HS-27A (cell line): Measurements from ENCODE around the gene IL15.
"Not testable (repeated sequence)": the region's sequence is repeated elsewhere in the genome, so short reads cannot be mapped to it uniquely, and the experiment has no call there.

Experiments
- DNase-seq: peaks from one replicate; pipeline ENCODE4 v3.0.0-alpha.2; 2012; ENCODE audit warnings: low read depth, missing footprints

The IL15 gene

GRCh38 chr4:141705048-141705746, 68.8 kb downstream of the IL15 start:
- no peak for DNase-seq

- no peak for DNase-seq
Measured at GRCh38 chr4:141705747-141706377, 69.5 kb downstream of the IL15 start.

- DNase-seq: no peak
Measured at GRCh38 chr4:141706445-141706844, 70.1 kb downstream of the IL15 start.

- DNase-seq: no peak
Measured at GRCh38 chr4:141711211-141711610, 74.8 kb downstream of the IL15 start.

GRCh38 chr4:141713185-141713584, 76.8 kb downstream of the IL15 start:
- no peak for DNase-seq

- DNase-seq: peak; percentile 64
Measured at GRCh38 chr4:141713771-141714445, 77.5 kb downstream of the IL15 start.

GRCh38 chr4:141719585-141719984, 83.2 kb downstream of the IL15 start:
- no peak for DNase-seq

GRCh38 chr4:141721174-141721573, 84.8 kb downstream of the IL15 start:
- no peak for DNase-seq

GRCh38 chr4:141724646-141725045, 88.3 kb downstream of the IL15 start:
- no peak for DNase-seq

- DNase-seq: no peak
Measured at GRCh38 chr4:141727420-141727819, 91.0 kb downstream of the IL15 start.

- DNase-seq: no peak
Measured at GRCh38 chr4:141730805-141731204, 94.4 kb downstream of the IL15 start.

GRCh38 chr4:141731481-141731880, 95.1 kb downstream of the IL15 start:
- no peak for DNase-seq

- DNase-seq: no peak
Measured at GRCh38 chr4:141739636-141740035, 103.3 kb downstream of the IL15 start.

GRCh38 chr4:141746026-141746425, 109.6 kb downstream of the IL15 start:
- no peak for DNase-seq

GRCh38 chr4:141751806-141752205, 115.4 kb downstream of the IL15 start:
- not testable (repeated sequence) for DNase-seq

- DNase-seq: no peak
Measured at GRCh38 chr4:141757287-141757686, 120.9 kb downstream of the IL15 start.

- no peak for DNase-seq
Measured at GRCh38 chr4:141759796-141760425, 123.5 kb downstream of the IL15 start.

GRCh38 chr4:141761926-141762325, 125.5 kb downstream of the IL15 start:
- no peak for DNase-seq

- no peak for DNase-seq
Measured at GRCh38 chr4:141763374-141763773, 127.0 kb downstream of the IL15 start.

GRCh38 chr4:141768954-141769353, 132.6 kb downstream of the IL15 start:
- DNase-seq: peak; percentile 35

- no peak for DNase-seq
Measured at GRCh38 chr4:141771889-141772830, 135.8 kb downstream of the IL15 start.

GRCh38 chr4:141772838-141773237, 136.5 kb downstream of the IL15 start:
- no peak for DNase-seq
